H9 (cell line): ENCODE results near the gene FN1. TPM values are rescaled to one million over a fixed set of nuclear protein-coding genes. Genes with fewer than 3 reads are reported as not detected.
A peak's percentile ranks its signal among the peaks of the same experiment; 100 is the strongest.

Source experiments
- DNase-seq: peaks from one replicate; pipeline ENCODE4 v3.0.0-alpha.2; 2017
- H2AFZ ChIP-seq: one replicate; pipeline ENCODE4 v1.6.1; 2013; ENCODE audit warnings: mild to moderate bottlenecking, low read length, control low read depth, moderate library complexity
- H2AK5ac ChIP-seq: 2 replicates; pipeline ENCODE4 v1.6.1; 2013; ENCODE audit warnings: low read length, control low read depth, mixed read lengths; ENCODE audit not compliant: insufficient read length
- H2BK120ac ChIP-seq: one replicate; pipeline ENCODE4 v1.6.1; 2013; ENCODE audit warnings: low read depth, mild to moderate bottlenecking, low read length, control low read depth, inconsistent platforms; ENCODE audit not compliant: poor library complexity, severe bottlenecking
- H2BK12ac ChIP-seq: 2 replicates; pipeline ENCODE4 v1.6.1; 2013; ENCODE audit warnings: low read length, control low read depth, mixed read lengths, low read depth; ENCODE audit not compliant: insufficient read length
- H2BK15ac ChIP-seq: 2 replicates; pipeline ENCODE4 v1.6.1; 2013; ENCODE audit warnings: low read depth, low read length, control low read depth
- H2BK20ac ChIP-seq: one replicate; pipeline ENCODE4 v1.6.1; 2013; ENCODE audit warnings: low read depth, mild to moderate bottlenecking, low read length, control low read depth, inconsistent platforms; ENCODE audit not compliant: poor library complexity, severe bottlenecking
- H2BK5ac ChIP-seq: 2 replicates; pipeline ENCODE4 v1.6.1; 2013; ENCODE audit warnings: low read length, control low read depth, mixed read lengths; ENCODE audit not compliant: insufficient read length
- H3K14ac ChIP-seq: 2 replicates; pipeline ENCODE4 v1.6.1; 2013; ENCODE audit warnings: low read length, control low read depth; ENCODE audit not compliant: insufficient read depth
- H3K18ac ChIP-seq: 2 replicates; pipeline ENCODE4 v1.6.1; 2013; ENCODE audit warnings: low read depth, mild to moderate bottlenecking, mixed read lengths, low read length, control low read depth; ENCODE audit not compliant: insufficient read length
- H3K23ac ChIP-seq: 2 replicates; pipeline ENCODE4 v1.6.1; 2013; ENCODE audit warnings: low read length, control low read depth, mixed read lengths, low read depth; ENCODE audit not compliant: insufficient read length
- H3K23me2 ChIP-seq: 2 replicates; pipeline ENCODE4 v1.6.1; 2013; ENCODE audit warnings: low read depth, mild to moderate bottlenecking, mixed read lengths, low read length, control low read depth; ENCODE audit not compliant: insufficient read length, poor library complexity, severe bottlenecking
- H3K27ac ChIP-seq: 2 replicates; pipeline ENCODE4 v1.5.1; 2013; ENCODE audit warnings: low read length, control low read depth, mixed read lengths, low read depth; ENCODE audit not compliant: insufficient read length
- H3K27me3 ChIP-seq: 2 replicates; pipeline ENCODE4 v1.6.1; 2013; ENCODE audit warnings: low read length, control low read depth, inconsistent platforms; ENCODE audit not compliant: insufficient read depth
- H3K4ac ChIP-seq: 2 replicates; pipeline ENCODE4 v1.6.1; 2013; ENCODE audit warnings: low read depth, mild to moderate bottlenecking, control low read depth, inconsistent platforms, low read length, moderate library complexity
- H3K4me1 ChIP-seq: 2 replicates; pipeline ENCODE4 v1.6.1; 2013; ENCODE audit warnings: low read length, control low read depth, inconsistent platforms; ENCODE audit not compliant: insufficient read depth
- H3K4me2 ChIP-seq: 2 replicates; pipeline ENCODE4 v1.6.1; 2013; ENCODE audit warnings: low read length, control low read depth, mixed read lengths; ENCODE audit not compliant: insufficient read length, insufficient read depth
- H3K56ac ChIP-seq: 2 replicates; pipeline ENCODE4 v1.6.1; 2013; ENCODE audit warnings: low read depth, mild to moderate bottlenecking, mixed read lengths, low read length, control low read depth; ENCODE audit not compliant: insufficient read length
- H3K79me1 ChIP-seq: 2 replicates; pipeline ENCODE4 v1.6.1; 2013; ENCODE audit warnings: low read depth, mild to moderate bottlenecking, moderate library complexity, low read length, control low read depth, inconsistent platforms; ENCODE audit not compliant: insufficient read depth, poor library complexity, severe bottlenecking
- H3K79me2 ChIP-seq: 2 replicates; pipeline ENCODE4 v1.6.1; 2013; ENCODE audit warnings: low read length, control low read depth, inconsistent platforms; ENCODE audit not compliant: insufficient read depth
- H3K9ac ChIP-seq: 2 replicates; pipeline ENCODE4 v1.6.1; 2013; ENCODE audit warnings: low read length, control low read depth, mixed read lengths; ENCODE audit not compliant: insufficient read length; ENCODE audit errors: extremely low read depth
- H3K9me3 ChIP-seq: one replicate; pipeline ENCODE4 v1.6.1; 2013; ENCODE audit warnings: low read depth, low read length, inconsistent platforms; ENCODE audit not compliant: control insufficient read depth
- H3T11ph ChIP-seq: one replicate; pipeline ENCODE4 v1.6.1; 2013; ENCODE audit warnings: mild to moderate bottlenecking, low read length, control low read depth, inconsistent platforms
- H4K20me1 ChIP-seq: one replicate; pipeline ENCODE4 v1.6.1; 2013; ENCODE audit not compliant: control insufficient read depth, insufficient read length, insufficient read depth
- H4K5ac ChIP-seq: 2 replicates; pipeline ENCODE4 v1.6.1; 2013; ENCODE audit warnings: low read depth, mild to moderate bottlenecking, mixed read lengths, low read length, control low read depth; ENCODE audit not compliant: insufficient read length
- H4K8ac ChIP-seq: replicated peaks from 2 replicates; pipeline ENCODE4 v1.6.1; 2013; ENCODE audit warnings: low read length, control low read depth, mixed read lengths, low read depth; ENCODE audit not compliant: insufficient read length
- H4K91ac ChIP-seq: 2 replicates; pipeline ENCODE4 v1.6.1; 2013; ENCODE audit warnings: low read depth, mild to moderate bottlenecking, moderate library complexity, mixed read lengths, low read length, control low read depth; ENCODE audit not compliant: insufficient read length
- H3K27ac Mint-ChIP-seq, 3 experiments: 2 replicates in 2 of 3; 3 replicates in 1 of 3; pipeline ENCODE4 v1.8.0; 2020 to 2021; ENCODE audit warnings: mixed read lengths in 3 of 3, mild to moderate bottlenecking in 1 of 3, moderate library complexity in 1 of 3
- H3K27me3 Mint-ChIP-seq: 2 replicates; pipeline ENCODE4 v1.8.0; 2021; ENCODE audit warnings: low read depth, mild to moderate bottlenecking, moderate library complexity, mixed read lengths
- H3K36me3 Mint-ChIP-seq, 3 experiments: 2 replicates in 2 of 3; 3 replicates in 1 of 3; pipeline ENCODE4 v1.8.0; 2020 to 2021; ENCODE audit warnings: low read depth in 3 of 3, mixed read lengths in 3 of 3; ENCODE audit not compliant: insufficient read depth in 1 of 3
- H3K4me1 Mint-ChIP-seq, 2 experiments: 2 replicates each; pipeline ENCODE4 v1.8.0; 2020; ENCODE audit warnings: mixed read lengths in 2 of 2
- H3K4me3 Mint-ChIP-seq, 2 experiments: 2 replicates in 1 of 2; 3 replicates in 1 of 2; pipeline ENCODE4 v1.8.0; 2020 to 2021; ENCODE audit warnings: mild to moderate bottlenecking in 2 of 2, mixed read lengths in 2 of 2, moderate library complexity in 1 of 2
- H3K9me3 Mint-ChIP-seq, 2 experiments: 2 replicates in 1 of 2; 3 replicates in 1 of 2; pipeline ENCODE4 v1.8.0; 2020; ENCODE audit warnings: mild to moderate bottlenecking in 2 of 2, mixed read lengths in 2 of 2, moderate library complexity in 1 of 2
- CTCF ChIP-seq: fragments of 200-600 bp; sonication (generic); conservative IDR thresholded peaks from 3 replicates; pipeline ENCODE4 v1.8.0; 2021; ENCODE audit warnings: antibody characterized with exemption, mild to moderate bottlenecking
- WGBS: extraction: QIAGEN DNeasy Blood & Tissue Kit; methylation state at CpG from one replicate; pipeline ENCODE4 v1.1.7; 2013; ENCODE audit warnings: missing lambda C conversion rate, low lambda C conversion rate, mixed read lengths; ENCODE audit not compliant: insufficient read length; ENCODE audit errors: extremely low coverage; 5-methylcytosine and 5-hydroxymethylcytosine counted together
- total RNA-seq: library from RNA; stranded (reverse); gene quantifications from 2 replicates; pipeline ENCODE4 v1.2.1, GENCODE V29; 2021

Gene FN1
- total RNA-seq, 1 experiment from 2014 or later, result 56.0 TPM

DNA sequence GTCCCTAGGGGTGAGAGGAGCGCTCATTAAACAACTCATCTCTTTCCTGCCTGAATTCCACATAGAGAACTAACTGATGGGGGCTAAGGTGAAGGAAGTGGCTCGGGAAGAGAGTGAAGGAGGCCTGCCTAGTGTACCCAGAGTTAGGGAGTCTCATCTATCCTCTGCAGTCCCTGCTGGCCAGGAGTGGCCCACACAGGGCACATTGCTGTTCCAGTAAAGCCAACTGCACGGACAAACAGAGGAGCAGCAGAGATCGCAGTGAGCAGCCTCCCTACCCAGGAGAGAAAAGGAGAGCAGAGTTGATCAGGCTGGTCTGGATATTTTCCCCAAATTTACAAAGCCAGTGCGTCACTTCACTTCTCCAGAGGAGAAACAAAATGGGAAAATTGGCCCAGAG, 16.9 kb upstream of the FN1 start:
- Histone ChIP-seq H3K79me2 (no peaks in the 10 kb centered on the region), H3K9me3 (no peaks in the 10 kb centered on the region), H2BK20ac (no peak overlapping the region), H3K14ac (no peak overlapping the region), H3K4ac (no peak overlapping the region), H3K27ac (no peak overlapping the region), H3K4me2 (no peak overlapping the region), H3T11ph (no peak overlapping the region), H3K18ac (no peak overlapping the region), H4K20me1 (no peaks in the 10 kb centered on the region), H3K79me1 (no peaks in the 10 kb centered on the region), H4K91ac (no peak overlapping the region), H2AK5ac (no peak overlapping the region), H3K4me1 (no peaks in the 10 kb centered on the region), H3K56ac (no peak overlapping the region), H2BK120ac (no peak overlapping the region), H2AFZ (no peak overlapping the region), H2BK15ac (no peak overlapping the region), H4K8ac (no peak overlapping the region), H4K5ac (no peak overlapping the region), H2BK12ac (no peak overlapping the region), H3K23ac (no peak overlapping the region), H2BK5ac (no peak overlapping the region), H3K27me3 (no peaks in the 10 kb centered on the region), H3K9ac (no peak overlapping the region), H3K23me2 (no peaks in the 10 kb centered on the region)
- no peaks in the 10 kb centered on the region for H3K27me3 Mint-ChIP-seq
- H3K36me3 Mint-ChIP-seq, result no peaks in the 10 kb centered on the region
- peak; percentile 43; the same call in 2 of the 3 replicates for TF ChIP-seq CTCF
- H3K9me3 Mint-ChIP-seq, result peaks cover 0 to 4% of the 10 kb centered on the region in 2 experiments; a peak in 1 of 5 replicates
- DNase-seq, result peak; percentile 71
- H3K27ac Mint-ChIP-seq, result no peak overlapping the region
- no peak overlapping the region for H3K4me3 Mint-ChIP-seq
- WGBS, result no CpG with 5 or more reads among the region's 5 CpGs
- H3K4me1 Mint-ChIP-seq, result peaks cover 5 to 10% of the 10 kb centered on the region in 2 experiments; a peak in 2 of 4 replicates
